ENCODE data around the gene CDKN2B. TPM values are rescaled to one million over a fixed set of nuclear protein-coding genes. Genes with fewer than 3 reads are reported as not detected.

CDKN2B gene
- total RNA-seq, 2 experiments from 2014 or later: 2.0 to 3.7 TPM

DNA sequence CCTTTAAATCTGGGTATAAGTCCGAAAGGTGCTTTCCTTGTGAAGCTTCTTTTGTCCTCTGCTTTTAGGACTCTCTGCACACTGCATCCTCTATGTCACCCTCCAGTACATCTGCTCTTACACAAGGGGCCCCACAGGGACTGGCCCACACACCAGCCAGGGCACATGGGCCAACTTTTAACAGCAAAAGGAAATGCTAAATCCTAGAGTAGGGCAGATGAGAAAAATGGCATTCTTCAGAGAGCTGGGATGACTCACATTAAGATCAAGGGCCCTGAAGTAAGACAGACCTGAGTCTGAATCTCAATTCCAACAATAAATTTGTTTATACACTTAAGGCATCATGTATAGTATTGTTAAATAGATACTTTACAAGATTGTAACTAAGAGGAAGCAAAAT, 40.3 kb upstream of the CDKN2B start:
- Histone ChIP-seq H4K20me1 (ENCODE audit: insufficient read depth, low read length) (no peaks in the 10 kb centered on the region), H3K4me1 (ENCODE audit: insufficient read depth, low read length, poor library complexity, severe bottlenecking) (peaks cover 13% of the 10 kb centered on the region), H3K9me3 (ENCODE audit: low read length) (no peaks in the 10 kb centered on the region), H3K4me3 (ENCODE audit: low read depth, low read length, poor library complexity, severe bottlenecking) (no peak overlapping the region), H3K27ac (ENCODE audit: low read depth, low read length, poor library complexity, severe bottlenecking) (no peak overlapping the region), H2AFZ (ENCODE audit: low read length) (no peak overlapping the region), H3K9me2 (ENCODE audit: insufficient read depth, low read length) (no peaks in the 10 kb centered on the region), H3K4me2 (ENCODE audit: low read length) (no peak overlapping the region), H3K36me3 (ENCODE audit: insufficient read depth, low read length) (peaks cover 37% of the 10 kb centered on the region), H3K79me2 (ENCODE audit: insufficient read depth, low read depth, low read length) (no peaks in the 10 kb centered on the region)
- no peak for DNase-seq (ENCODE audit: low spot score)
- intact Hi-C loops (cut with micrococcal nuclease; ENCODE audit: unreplicated experiment): no loop called here
- TF ChIP-seq, protein P1, sequence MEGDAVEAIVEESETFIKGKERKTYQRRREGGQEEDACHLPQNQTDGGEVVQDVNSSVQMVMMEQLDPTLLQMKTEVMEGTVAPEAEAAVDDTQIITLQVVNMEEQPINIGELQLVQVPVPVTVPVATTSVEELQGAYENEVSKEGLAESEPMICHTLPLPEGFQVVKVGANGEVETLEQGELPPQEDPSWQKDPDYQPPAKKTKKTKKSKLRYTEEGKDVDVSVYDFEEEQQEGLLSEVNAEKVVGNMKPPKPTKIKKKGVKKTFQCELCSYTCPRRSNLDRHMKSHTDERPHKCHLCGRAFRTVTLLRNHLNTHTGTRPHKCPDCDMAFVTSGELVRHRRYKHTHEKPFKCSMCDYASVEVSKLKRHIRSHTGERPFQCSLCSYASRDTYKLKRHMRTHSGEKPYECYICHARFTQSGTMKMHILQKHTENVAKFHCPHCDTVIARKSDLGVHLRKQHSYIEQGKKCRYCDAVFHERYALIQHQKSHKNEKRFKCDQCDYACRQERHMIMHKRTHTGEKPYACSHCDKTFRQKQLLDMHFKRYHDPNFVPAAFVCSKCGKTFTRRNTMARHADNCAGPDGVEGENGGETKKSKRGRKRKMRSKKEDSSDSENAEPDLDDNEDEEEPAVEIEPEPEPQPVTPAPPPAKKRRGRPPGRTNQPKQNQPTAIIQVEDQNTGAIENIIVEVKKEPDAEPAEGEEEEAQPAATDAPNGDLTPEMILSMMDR (conservative IDR thresholded peaks at IDR 0.05; ENCODE audit: low read length): no peak
- TF ChIP-seq EZH2phosphoT487 (IDR thresholded peaks at IDR 0.05; ENCODE audit: borderline replicate concordance, low read depth, low read length): no peak
- no TSS peak for BruUV-seq (replicated peaks)
- POLR2A ChIA-PET: interaction anchor here (0.6 to 3.7 kb wide), 3 partner anchors 11 to 1524 kb away, joined by 3 to 17 read pairs (median 3); no protein-coding TSS in a partner anchor
- CTCF ChIA-PET (ENCODE audit: unreplicated experiment): no interaction called here

- intact Hi-C loops (cut with micrococcal nuclease; ENCODE audit: unreplicated experiment): no loop called here
- Histone ChIP-seq H2AFZ (ENCODE audit: low read length) (no peak overlapping the region), H3K9me3 (ENCODE audit: low read length) (no peaks in the 10 kb centered on the region), H3K4me2 (ENCODE audit: low read length) (no peak overlapping the region), H3K27ac (ENCODE audit: low read depth, low read length, poor library complexity, severe bottlenecking) (no peak overlapping the region), H3K36me3 (ENCODE audit: insufficient read depth, low read length) (peaks cover 22% of the 10 kb centered on the region), H3K9me2 (ENCODE audit: insufficient read depth, low read length) (no peaks in the 10 kb centered on the region), H4K20me1 (ENCODE audit: insufficient read depth, low read length) (no peaks in the 10 kb centered on the region), H3K79me2 (ENCODE audit: insufficient read depth, low read depth, low read length) (no peaks in the 10 kb centered on the region), H3K4me1 (ENCODE audit: insufficient read depth, low read length, poor library complexity, severe bottlenecking) (peaks cover 13% of the 10 kb centered on the region), H3K4me3 (ENCODE audit: low read depth, low read length, poor library complexity, severe bottlenecking) (no peak overlapping the region)
- ChIA-PET CTCF (ENCODE audit: unreplicated experiment) (interaction anchor here (1.0 kb wide), 1 partner anchor 234 kb away, joined by 3 read pairs; no protein-coding TSS in a partner anchor), POLR2A (interaction anchor here (0.6 to 3.7 kb wide), 4 partner anchors 9 to 196 kb away, joined by 4 to 17 read pairs (median 4); no protein-coding TSS in a partner anchor)
- BruUV-seq (replicated peaks): no TSS peak
- TF ChIP-seq, protein P1 (conservative IDR thresholded peaks at IDR 0.05; ENCODE audit: low read length): no peak
- TF ChIP-seq EZH2phosphoT487 (IDR thresholded peaks at IDR 0.05; ENCODE audit: borderline replicate concordance, low read depth, low read length): no peak
- DNase-seq (ENCODE audit: low spot score): no peak
These were observed 38.5 kb upstream of the CDKN2B start for GRCh38 chr9:22047596-22047995.

- POLR2A ChIA-PET: interaction anchor here (0.7 to 1.0 kb wide), 2 partner anchors 19 to 198 kb away, joined by 3 to 4 read pairs; no protein-coding TSS in a partner anchor
- peaks cover 10% of the 10 kb centered on the region for H3K36me3 ChIP-seq (ENCODE audit: insufficient read depth, low read length)
- H2AFZ ChIP-seq (ENCODE audit: low read length): no peak overlapping the region
- no TSS peak for BruUV-seq (replicated peaks)
- no peak overlapping the region for H3K27ac ChIP-seq (ENCODE audit: low read depth, low read length, poor library complexity, severe bottlenecking)
- no peaks in the 10 kb centered on the region for H3K9me2 ChIP-seq (ENCODE audit: insufficient read depth, low read length)
- H4K20me1 ChIP-seq (ENCODE audit: insufficient read depth, low read length): no peaks in the 10 kb centered on the region
- TF ChIP-seq, protein P1 (conservative IDR thresholded peaks at IDR 0.05; ENCODE audit: low read length): no peak
- no peak for TF ChIP-seq EZH2phosphoT487 (IDR thresholded peaks at IDR 0.05; ENCODE audit: borderline replicate concordance, low read depth, low read length)
- H3K79me2 ChIP-seq (ENCODE audit: insufficient read depth, low read depth, low read length): no peaks in the 10 kb centered on the region
- H3K4me3 ChIP-seq (ENCODE audit: low read depth, low read length, poor library complexity, severe bottlenecking): no peak overlapping the region
- no peaks in the 10 kb centered on the region for H3K9me3 ChIP-seq (ENCODE audit: low read length)
- CTCF ChIA-PET (ENCODE audit: unreplicated experiment): interaction anchor here (0.9 kb wide), 1 partner anchor 198 kb away, joined by 3 read pairs; no protein-coding TSS in a partner anchor
- H3K4me2 ChIP-seq (ENCODE audit: low read length): no peak overlapping the region
- intact Hi-C loops (cut with micrococcal nuclease; ENCODE audit: unreplicated experiment): no loop called here
- no peak for DNase-seq (ENCODE audit: low spot score)
- peaks cover 10% of the 10 kb centered on the region for H3K4me1 ChIP-seq (ENCODE audit: insufficient read depth, low read length, poor library complexity, severe bottlenecking)
These were observed 37.3 kb upstream of the CDKN2B start for GRCh38 chr9:22046243-22046885.
